Heart left ventricle (tissue), 16 donors: ENCODE data around the gene KDM1B. TPM values are rescaled to one million over a fixed set of nuclear protein-coding genes. Genes with fewer than 3 reads are reported as not detected.
A peak's percentile ranks its signal among the peaks of the same experiment; 100 is the strongest.

Experiments used
- ATAC-seq, 4 donors: fragments of 200-7000 bp; cut with Tn5 transposase; one replicate each; pipeline ENCODE4 v1.9.1; 2020 to 2022; ENCODE audit warnings: moderate library complexity in 4 of 4, mild to moderate bottlenecking in 3 of 4, moderate number of reproducible peaks in 1 of 4
- DNase-seq, 5 donors: peaks; one replicate each; pipeline ENCODE4 v3.0.0-alpha.2; 2020
- H3K27ac ChIP-seq, 12 donors: fragments of 200-600 bp; sonication (generic) in 4 of 12; one replicate each; pipeline versions ENCODE4 v1.5.0 to v1.8.0; 2016 to 2022; ENCODE audit warnings: mild to moderate bottlenecking in 2 of 12
- H3K27me3 ChIP-seq, 9 donors: fragments of 200-600 bp; sonication (generic) in 2 of 9; one replicate each; pipeline versions ENCODE4 v1.5.1 to v1.8.0; 2016 to 2022; ENCODE audit warnings: mild to moderate bottlenecking in 3 of 9
- H3K36me3 ChIP-seq, 9 donors: fragments of 200-600 bp; sonication (generic) in 2 of 9; one replicate each; pipeline versions ENCODE4 v1.5.0 to v1.8.0; 2018 to 2022; ENCODE audit warnings: mild to moderate bottlenecking in 2 of 9
- H3K4me1 ChIP-seq, 12 donors: fragments of 200-600 bp; sonication (generic) in 4 of 12; one replicate each; pipeline versions ENCODE4 v1.5.0 to v1.8.0; 2016 to 2022; ENCODE audit warnings: mild to moderate bottlenecking in 3 of 12
- H3K4me3 ChIP-seq, 12 donors: fragments of 200-600 bp; sonication (generic) in 4 of 12; one replicate each; pipeline versions ENCODE4 v1.5.0 to v1.8.0; 2017 to 2022; ENCODE audit warnings: mild to moderate bottlenecking in 9 of 12, moderate library complexity in 4 of 12
- H3K9me3 ChIP-seq, 12 donors: fragments of 200-600 bp; sonication (generic) in 4 of 12; one replicate each; pipeline versions ENCODE4 v1.5.0 to v1.8.0; 2016 to 2022; ENCODE audit warnings: mild to moderate bottlenecking in 1 of 12
- CTCF ChIP-seq, 12 donors: fragments of 200-600 bp; sonication (generic) in 4 of 12; IDR thresholded peaks; one replicate each; pipeline versions ENCODE4 v1.5.0 to v1.8.0; 2018 to 2022; ENCODE audit warnings: antibody characterized with exemption in 12 of 12, mild to moderate bottlenecking in 5 of 12
- POLR2A ChIP-seq, 2 donors: fragments of 450-650 bp; IDR thresholded peaks; one replicate each; pipeline ENCODE4 v1.6.1; 2017; ENCODE audit warnings: antibody characterized with exemption in 2 of 2, mild to moderate bottlenecking in 2 of 2, moderate library complexity in 2 of 2
- WGBS, 4 donors: extraction: QIAGEN DNeasy Blood & Tissue Kit in 2 of 4; methylation state at CpG; one replicate each; pipeline versions ENCODE4 v1.1.5 to v1.1.7; 2013 to 2018; 5-methylcytosine and 5-hydroxymethylcytosine counted together
- intact Hi-C, 10 donors: fragments of 100-400 bp; cut with DNase I; formaldehyde crosslinking; loops; one replicate each; pipeline versions ENCODE4 v1.11.1 to v1.14.2; 2022
- polyA plus RNA-seq, 2 donors: library from polyadenylated mRNA; stranded (reverse); fragments of 200-250 nt; gene quantifications; one replicate each; pipeline ENCODE4 v1.2.3, GENCODE V29; 2013
- total RNA-seq, 9 donors: library from RNA; depleted of rRNA in 2 of 9; stranded (reverse); fragments of >200 nt in 2 of 9; fragmentation: NEBNext Ultra II Directional in 3 of 9; extraction: Animal tissue kit (Norgen Biotek cat#: 25700) in 3 of 9; gene quantifications; one replicate each; pipeline versions ENCODE4 v1.1.0 to v1.2.4, GENCODE V29; 2016 to 2023
- donor health status: ischemic (EF 13 %, LVEDD 7.1; RV severe dilation, severe dysfunction).
- donor health status: healthy with polysubstance abuse.
- donor health status: DM: no; HTN: yes; CAD: no.
- donor health status: DM: no; HTN: no; CAD: no.
- donor health status: ischemic (EF 25% LVEDD 6.9; RV normal size, moderate dysfunction).
- donor health status: ischemic (EF 25% LVEDD 5.7; RV mildly dilated, moderate dysfunction).
- donor health status: healthy.
- donor health status: DM: yes; HTN: yes; CAD: no.
- donor health status: ischemic (EF 35%, LVEDD 5.7; RV mildly dilated, moderate dysfunction).
- donor health status: nonischemic (EF 11% LVEDD 7.7; RV severe dilation, severe dysfunction).
- donor health status: DM: yes; HTN: yes; CAD: no.
- donor health status: PGD.
- donor health status: ischemic (EF 29% LVEDD 5.4; RV normal size, mild dysfunction).
- donor health status: nonischemic (EF 23%, LVEDD 6.1; RV moderate dilation, normal function).

Gene KDM1B
- total and polyA plus RNA-seq, 11 donors: 2.1 to 21.8 (median 13.6) TPM

- H3K36me3 ChIP-seq: peaks cover 0 to 87% (median 71%) of the 10 kb centered on the region in 9 donors
- H3K27ac ChIP-seq: no peak overlapping the region
- TF ChIP-seq POLR2A (IDR thresholded peaks at IDR 0.05) (no peak), CTCF (IDR thresholded peaks at IDR 0.05) (no peak)
- H3K9me3 ChIP-seq: no peaks in the 10 kb centered on the region
- WGBS, 4 donors: 91 to 98% (median 97%) methylated on average over 9 of the region's 9 CpGs
- no peak overlapping the region for H3K4me3 ChIP-seq
- no peak for DNase-seq
- no peaks in the 10 kb centered on the region for H3K27me3 ChIP-seq
- no peak for ATAC-seq
- intact Hi-C loops: no loop called here
- peaks cover 0 to 15% (median 0%) of the 10 kb centered on the region in 12 donors for H3K4me1 ChIP-seq
These were observed 58.2 kb downstream of the KDM1B start for GRCh38 chr6:18213439-18213838.

- no peak for TF ChIP-seq CTCF (IDR thresholded peaks at IDR 0.05)
- no peak for TF ChIP-seq POLR2A (IDR thresholded peaks at IDR 0.05)
- intact Hi-C loops: no loop called here
- no peaks in the 10 kb centered on the region for H3K9me3 ChIP-seq
- WGBS, 4 donors: 80 to 91% (median 88%) methylated on average over 4 of the region's 4 CpGs
- no peak for ATAC-seq
- no peak for DNase-seq
- H3K36me3 ChIP-seq: peaks cover 0 to 86% (median 69%) of the 10 kb centered on the region in 9 donors
- H3K27me3 ChIP-seq: no peaks in the 10 kb centered on the region
- H3K4me3 ChIP-seq: no peak overlapping the region
- H3K4me1 ChIP-seq: peaks cover 0 to 15% (median 0%) of the 10 kb centered on the region in 12 donors
- H3K27ac ChIP-seq: no peak overlapping the region
These were observed 58.8 kb downstream of the KDM1B start for GRCh38 chr6:18214003-18214402.

DNA sequence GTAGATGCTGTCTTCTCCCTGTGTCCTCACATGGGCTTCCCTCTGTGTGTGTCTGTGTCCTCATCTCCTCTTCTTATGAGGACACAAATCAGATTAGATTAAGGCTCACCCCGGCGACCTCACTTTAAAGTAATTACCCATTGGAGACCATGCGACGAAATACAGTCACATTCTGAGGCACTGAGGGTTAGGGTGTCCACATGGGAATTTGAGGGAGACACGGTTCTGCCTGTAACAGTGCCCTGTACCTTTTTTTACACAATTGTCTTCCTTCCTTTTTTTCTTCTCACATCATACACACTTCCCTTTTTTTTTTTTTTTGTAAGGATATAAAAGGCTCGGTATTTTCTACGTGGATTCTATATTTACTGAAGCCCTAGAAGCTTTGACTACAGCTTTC is 60.2 kb downstream of the KDM1B start:
- no peak for DNase-seq
- H3K36me3 ChIP-seq: peaks cover 0 to 73% (median 60%) of the 10 kb centered on the region in 9 donors
- ATAC-seq: peak in 1 of 4 donors; percentile 19
- no peak for TF ChIP-seq CTCF (IDR thresholded peaks at IDR 0.05)
- no peak for TF ChIP-seq POLR2A (IDR thresholded peaks at IDR 0.05)
- no peak overlapping the region for H3K27ac ChIP-seq
- H3K27me3 ChIP-seq: no peaks in the 10 kb centered on the region
- intact Hi-C loops: no loop called here
- no peak overlapping the region for H3K4me3 ChIP-seq
- H3K4me1 ChIP-seq: peaks cover 0 to 15% (median 0%) of the 10 kb centered on the region in 12 donors
- 64 to 77% (median 71%) methylated on average over 7 of the region's 7 CpGs for WGBS, 4 donors
- H3K9me3 ChIP-seq: no peaks in the 10 kb centered on the region

GRCh38 chr6:18216411-18216810 is 61.2 kb downstream of the KDM1B start:
- H3K27me3 ChIP-seq: no peaks in the 10 kb centered on the region
- H3K4me3 ChIP-seq: no peak overlapping the region
- DNase-seq (no peak), ATAC-seq (no peak)
- WGBS, 4 donors: 87 to 96% (median 95%) methylated on average over 7 of the region's 7 CpGs
- peaks cover 0 to 74% (median 64%) of the 10 kb centered on the region in 9 donors for H3K36me3 ChIP-seq
- peaks cover 0 to 15% (median 0%) of the 10 kb centered on the region in 12 donors for H3K4me1 ChIP-seq
- no peak for TF ChIP-seq CTCF (IDR thresholded peaks at IDR 0.05)
- no peak for TF ChIP-seq POLR2A (IDR thresholded peaks at IDR 0.05)
- intact Hi-C loops: no loop called here
- no peaks in the 10 kb centered on the region for H3K9me3 ChIP-seq
- no peak overlapping the region for H3K27ac ChIP-seq
